ENCODE measurements around the gene GPC3.

GPC3 gene

DNA sequence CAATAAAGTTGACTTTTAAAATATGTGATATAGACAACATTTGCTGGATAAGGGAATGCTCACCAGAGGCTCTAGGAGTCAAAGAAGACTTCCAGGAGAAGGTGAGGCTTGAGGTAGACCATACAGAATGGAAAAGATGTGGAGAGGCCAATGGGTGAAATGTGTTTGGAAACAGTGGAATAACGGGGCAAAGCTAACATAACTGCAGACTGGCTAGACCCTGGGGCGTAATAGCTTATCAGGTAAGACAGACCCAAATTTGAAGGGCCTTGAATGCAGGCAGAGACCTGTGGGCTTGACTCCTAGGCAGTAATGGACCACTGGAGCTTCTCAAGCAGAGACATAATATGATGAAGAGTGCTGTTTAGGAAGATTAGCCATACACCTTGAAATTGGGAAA, 25.4 kb downstream of the GPC3 start:
- DNase-seq (ENCODE audit: low read depth) = no peak
- in situ Hi-C loops (cut with HindIII; ENCODE audit: low sequenced_read_pairs) = no loop called here
- H3K4me3 ChIP-seq (ENCODE audit: low read depth, low read length) = no peak overlapping the region
- TF ChIP-seq, protein P1, sequence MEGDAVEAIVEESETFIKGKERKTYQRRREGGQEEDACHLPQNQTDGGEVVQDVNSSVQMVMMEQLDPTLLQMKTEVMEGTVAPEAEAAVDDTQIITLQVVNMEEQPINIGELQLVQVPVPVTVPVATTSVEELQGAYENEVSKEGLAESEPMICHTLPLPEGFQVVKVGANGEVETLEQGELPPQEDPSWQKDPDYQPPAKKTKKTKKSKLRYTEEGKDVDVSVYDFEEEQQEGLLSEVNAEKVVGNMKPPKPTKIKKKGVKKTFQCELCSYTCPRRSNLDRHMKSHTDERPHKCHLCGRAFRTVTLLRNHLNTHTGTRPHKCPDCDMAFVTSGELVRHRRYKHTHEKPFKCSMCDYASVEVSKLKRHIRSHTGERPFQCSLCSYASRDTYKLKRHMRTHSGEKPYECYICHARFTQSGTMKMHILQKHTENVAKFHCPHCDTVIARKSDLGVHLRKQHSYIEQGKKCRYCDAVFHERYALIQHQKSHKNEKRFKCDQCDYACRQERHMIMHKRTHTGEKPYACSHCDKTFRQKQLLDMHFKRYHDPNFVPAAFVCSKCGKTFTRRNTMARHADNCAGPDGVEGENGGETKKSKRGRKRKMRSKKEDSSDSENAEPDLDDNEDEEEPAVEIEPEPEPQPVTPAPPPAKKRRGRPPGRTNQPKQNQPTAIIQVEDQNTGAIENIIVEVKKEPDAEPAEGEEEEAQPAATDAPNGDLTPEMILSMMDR (IDR thresholded peaks at IDR 0.05; ENCODE audit: low read depth, low read length, missing control alignments) = no peak

DNA sequence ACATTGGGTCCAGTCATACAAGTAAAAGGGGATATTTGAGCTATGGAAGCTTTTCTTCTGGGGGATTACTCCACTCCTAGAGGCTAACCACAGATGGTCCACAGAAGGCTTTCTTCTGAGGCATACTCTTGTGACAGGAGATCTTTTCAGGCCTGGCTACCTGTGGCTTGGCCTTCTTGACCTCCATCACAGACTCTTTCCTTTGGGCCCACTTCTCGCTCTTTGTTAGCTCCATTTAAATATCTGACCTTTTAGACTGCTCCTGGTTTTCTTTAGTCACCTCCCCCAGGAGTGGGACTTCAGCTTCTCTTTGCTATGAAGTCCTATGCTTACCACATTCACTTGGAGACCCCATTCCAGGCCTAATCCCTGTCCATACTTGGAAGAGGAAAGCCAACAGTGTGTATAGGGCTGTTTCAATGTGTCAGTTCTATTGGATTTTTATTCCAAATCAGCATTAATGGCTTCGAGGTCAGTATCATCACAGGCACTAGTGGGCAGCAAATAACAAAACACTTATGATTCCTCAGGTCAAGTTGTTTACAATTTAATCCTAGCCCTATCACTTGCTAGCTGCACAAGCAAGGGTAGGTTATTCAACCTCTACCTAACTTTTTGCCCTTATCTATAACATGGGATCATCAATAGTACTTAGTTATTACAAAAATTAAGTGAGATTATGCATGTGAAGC, 26.3 kb downstream of the GPC3 start:
- no peak for DNase-seq (ENCODE audit: low read depth)
- H3K4me3 ChIP-seq (ENCODE audit: low read depth, low read length) = no peak overlapping the region
- TF ChIP-seq, protein P1 (IDR thresholded peaks at IDR 0.05; ENCODE audit: low read depth, low read length, missing control alignments) = no peak
- in situ Hi-C loops (cut with HindIII; ENCODE audit: low sequenced_read_pairs) = no loop called here

DNA sequence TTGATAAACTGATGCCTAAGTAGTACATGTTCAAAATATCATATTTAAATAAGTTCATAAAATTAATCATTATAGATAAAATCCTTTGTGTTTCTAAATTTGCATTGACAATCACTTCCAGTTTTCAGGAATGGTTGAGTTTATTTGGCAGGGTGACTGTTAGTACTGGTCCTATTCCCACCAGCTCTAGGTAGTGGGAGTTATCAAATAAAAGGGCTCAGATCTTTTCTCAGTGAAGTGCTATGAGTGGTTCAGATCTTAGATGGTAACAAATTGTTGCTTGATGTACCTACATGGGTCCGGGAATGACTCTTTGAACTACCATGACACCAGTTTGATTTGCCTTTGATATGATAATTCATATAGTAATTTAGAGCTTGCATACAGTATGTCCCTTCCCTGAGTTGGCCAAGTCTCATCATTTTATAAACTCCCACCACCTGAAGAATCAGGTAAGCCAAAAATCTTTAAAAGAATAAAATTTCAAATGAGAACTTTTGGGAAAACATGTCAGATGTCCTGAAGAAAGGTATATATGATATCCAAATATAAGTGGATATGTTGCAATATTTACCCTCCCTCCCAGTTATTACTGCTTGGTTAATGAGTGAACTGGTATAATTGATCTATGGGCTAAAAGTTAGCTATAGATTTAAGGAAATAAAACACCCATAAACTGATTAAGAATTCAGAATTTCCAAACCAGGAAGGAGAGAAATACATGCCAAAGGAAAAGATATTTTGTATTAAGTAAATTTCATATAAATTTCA, 28.6 kb downstream of the GPC3 start:
- in situ Hi-C loops (cut with HindIII; ENCODE audit: low sequenced_read_pairs) = no loop called here
- DNase-seq (ENCODE audit: low read depth) = no peak
- TF ChIP-seq, protein P1 (IDR thresholded peaks at IDR 0.05; ENCODE audit: low read depth, low read length, missing control alignments) = no peak
- H3K4me3 ChIP-seq (ENCODE audit: low read depth, low read length) = no peak overlapping the region

DNA sequence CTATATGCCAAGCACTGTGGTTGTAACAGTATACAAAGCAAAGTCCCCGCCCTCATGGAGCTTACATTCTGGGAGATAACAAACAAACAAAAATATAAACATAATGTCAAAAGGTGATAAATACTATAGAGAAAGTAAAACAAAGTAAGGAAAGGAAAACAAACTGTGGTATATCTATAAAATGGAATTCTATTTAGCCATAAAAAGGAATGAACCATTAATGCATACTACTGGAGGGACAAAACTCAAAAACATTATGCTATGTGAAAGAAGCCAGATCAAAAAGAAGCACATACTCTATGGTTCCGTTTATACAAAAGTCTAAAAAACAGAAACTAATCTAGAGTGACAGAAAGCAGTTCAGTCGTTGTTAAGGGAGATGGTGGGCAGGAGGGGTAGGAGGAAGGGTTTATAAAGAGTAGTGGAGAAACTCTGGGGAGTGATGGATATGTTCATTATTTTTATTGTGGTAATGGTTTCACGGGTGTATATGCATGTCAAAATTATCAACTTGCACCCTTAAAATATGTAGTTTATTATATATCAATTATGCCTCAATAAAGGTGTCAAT, 31.5 kb downstream of the GPC3 start:
- no peak for DNase-seq (ENCODE audit: low read depth)
- TF ChIP-seq, protein P1 (IDR thresholded peaks at IDR 0.05; ENCODE audit: low read depth, low read length, missing control alignments) = no peak
- in situ Hi-C loops (cut with HindIII; ENCODE audit: low sequenced_read_pairs) = no loop called here
- no peak overlapping the region for H3K4me3 ChIP-seq (ENCODE audit: low read depth, low read length)

DNA sequence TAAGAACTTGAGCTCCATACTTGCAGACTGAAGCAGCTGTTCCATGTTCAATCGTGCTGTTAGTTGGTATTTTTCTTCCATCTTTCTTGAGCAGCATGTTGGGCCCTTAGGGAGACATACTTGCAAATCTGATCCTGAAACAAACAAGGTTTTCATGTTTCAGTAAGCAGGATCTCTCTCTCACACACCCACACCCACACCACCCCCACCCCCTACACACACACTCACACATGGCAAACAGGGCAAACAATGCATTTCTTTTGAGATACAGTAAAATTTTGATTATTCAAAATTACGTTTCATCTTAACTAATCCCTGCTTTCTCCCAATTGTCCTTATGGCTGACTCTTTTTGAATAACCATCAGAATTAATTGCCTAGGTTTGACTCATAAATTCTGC, 32.3 kb downstream of the GPC3 start:
- in situ Hi-C loops (cut with HindIII; ENCODE audit: low sequenced_read_pairs) = no loop called here
- TF ChIP-seq, protein P1 (IDR thresholded peaks at IDR 0.05; ENCODE audit: low read depth, low read length, missing control alignments) = no peak

DNA sequence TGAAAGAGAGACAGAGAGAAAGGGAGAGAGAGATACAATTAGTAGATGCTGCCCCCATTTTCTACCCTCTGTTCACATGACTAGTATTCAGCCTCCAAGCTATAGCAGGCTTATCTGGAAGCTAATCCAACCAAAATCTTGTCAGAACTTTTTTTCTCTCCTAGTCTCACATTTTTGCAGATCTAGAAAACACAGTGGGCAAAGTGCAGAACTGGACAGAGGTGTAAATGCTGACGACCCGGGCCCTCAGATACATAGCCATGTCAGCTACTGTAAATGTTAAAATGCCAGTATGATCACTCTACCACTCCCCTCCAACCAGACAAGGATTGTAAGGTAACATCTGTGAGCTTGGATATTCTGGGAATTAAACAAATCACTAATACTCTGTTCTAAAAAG, 34.3 kb downstream of the GPC3 start:
- H3K4me3 ChIP-seq (ENCODE audit: low read depth, low read length) = no peak overlapping the region
- no peak for DNase-seq (ENCODE audit: low read depth)
- in situ Hi-C loops (cut with HindIII; ENCODE audit: low sequenced_read_pairs) = no loop called here
- TF ChIP-seq, protein P1 (IDR thresholded peaks at IDR 0.05; ENCODE audit: low read depth, low read length, missing control alignments) = no peak

More for the DNA sequence above, 32.3 kb downstream of the GPC3 start:
- DNase-seq (ENCODE audit: low read depth) = no peak
- no peak overlapping the region for H3K4me3 ChIP-seq (ENCODE audit: low read depth, low read length)

All from astrocyte of the cerebellum (primary cell).